Neural progenitor cell (in vitro differentiated cells): ENCODE results near the gene NCAN. TPM values are rescaled to one million over a fixed set of nuclear protein-coding genes. Genes with fewer than 3 reads are reported as not detected.

ENCODE experiments used
- DNase-seq: peaks from one replicate; pipeline ENCODE4 v3.0.0-alpha.2; 2016; ENCODE audit warnings: low spot score
- H2AFZ ChIP-seq: fragments of 200-600 bp; sonication (generic); replicated peaks from 2 replicates; pipeline ENCODE4 v1.6.1; 2016; ENCODE audit warnings: antibody characterized with exemption
- H3F3A ChIP-seq: fragments of 200-600 bp; sonication (generic); 2 replicates; pipeline ENCODE4 v1.6.1; 2016; ENCODE audit warnings: antibody characterized with exemption, low read depth
- H3K27ac ChIP-seq: fragments of 200-600 bp; sonication (generic); 2 replicates; pipeline ENCODE4 v1.5.1; 2016; ENCODE audit warnings: mild to moderate bottlenecking
- H3K27me3 ChIP-seq: fragments of 200-600 bp; sonication (generic); 2 replicates; pipeline ENCODE4 v1.6.1; 2016; ENCODE audit warnings: mild to moderate bottlenecking, moderate library complexity
- H3K36me3 ChIP-seq: fragments of 200-600 bp; sonication (generic); 2 replicates; pipeline ENCODE4 v1.5.1; 2016
- H3K4me1 ChIP-seq: fragments of 200-600 bp; sonication (generic); 2 replicates; pipeline ENCODE4 v1.6.1; 2016; ENCODE audit warnings: mixed run types
- H3K4me2 ChIP-seq: fragments of 200-600 bp; sonication (generic); 2 replicates; pipeline ENCODE4 v1.6.1; 2016
- H3K4me3 ChIP-seq: fragments of 200-600 bp; sonication (generic); 2 replicates; pipeline ENCODE4 v1.5.1; 2016
- H3K79me2 ChIP-seq: fragments of 200-600 bp; sonication (generic); 2 replicates; pipeline ENCODE4 v1.6.1; 2016; ENCODE audit warnings: low read depth
- H3K9ac ChIP-seq: fragments of 200-600 bp; sonication (generic); 2 replicates; pipeline ENCODE4 v1.6.1; 2016
- H3K9me3 ChIP-seq: fragments of 200-600 bp; sonication (generic); 2 replicates; pipeline ENCODE4 v1.5.1; 2016; ENCODE audit warnings: low read depth
- H4K20me1 ChIP-seq: fragments of 200-600 bp; sonication (generic); 2 replicates; pipeline ENCODE4 v1.6.1; 2016; ENCODE audit warnings: low read depth
- H3K27ac Mint-ChIP-seq: 3 replicates; pipeline ENCODE4 v1.8.0; 2021; ENCODE audit warnings: mixed read lengths
- H3K27me3 Mint-ChIP-seq: 2 replicates; pipeline ENCODE4 v1.8.0; 2022; ENCODE audit warnings: low read depth, mild to moderate bottlenecking, inconsistent platforms, moderate library complexity, mixed read lengths; ENCODE audit not compliant: insufficient read depth
- H3K36me3 Mint-ChIP-seq: 3 replicates; pipeline ENCODE4 v1.8.0; 2021; ENCODE audit warnings: mixed read lengths
- H3K4me1 Mint-ChIP-seq: 3 replicates; pipeline ENCODE4 v1.8.0; 2021; ENCODE audit warnings: mixed read lengths
- H3K4me3 Mint-ChIP-seq: 3 replicates; pipeline ENCODE4 v1.8.0; 2021; ENCODE audit warnings: mild to moderate bottlenecking, moderate library complexity, mixed read lengths
- H3K9me3 Mint-ChIP-seq: 3 replicates; pipeline ENCODE4 v1.8.0; 2020; ENCODE audit warnings: mixed read lengths
- EZH2 ChIP-seq: fragments of 200-600 bp; sonication (generic); IDR thresholded peaks from 2 replicates; pipeline ENCODE4 v1.6.1; 2017; ENCODE audit warnings: antibody characterized with exemption, mild to moderate bottlenecking, moderate library complexity
- EZH2phosphoT487 ChIP-seq: fragments of 200-600 bp; sonication (generic); IDR thresholded peaks from 2 replicates; pipeline ENCODE4 v1.6.1; 2017; ENCODE audit warnings: antibody characterized with exemption
- total RNA-seq: library from RNA; depleted of rRNA; stranded (reverse); fragments of >200 nt; gene quantifications from 2 replicates; pipeline ENCODE4 v1.2.3, GENCODE V29; 2015; ENCODE audit warnings: low replicate concordance
- TF ChIP-seq, protein P1 (sequence below): fragments of 200-600 bp; sonication (generic); IDR thresholded peaks from 2 replicates; pipeline ENCODE4 v1.5.1; 2017; ENCODE audit warnings: antibody characterized with exemption, mild to moderate bottlenecking

NCAN gene
- total RNA-seq, 1 donor from 2014 or later, result 4.8 TPM

DNA sequence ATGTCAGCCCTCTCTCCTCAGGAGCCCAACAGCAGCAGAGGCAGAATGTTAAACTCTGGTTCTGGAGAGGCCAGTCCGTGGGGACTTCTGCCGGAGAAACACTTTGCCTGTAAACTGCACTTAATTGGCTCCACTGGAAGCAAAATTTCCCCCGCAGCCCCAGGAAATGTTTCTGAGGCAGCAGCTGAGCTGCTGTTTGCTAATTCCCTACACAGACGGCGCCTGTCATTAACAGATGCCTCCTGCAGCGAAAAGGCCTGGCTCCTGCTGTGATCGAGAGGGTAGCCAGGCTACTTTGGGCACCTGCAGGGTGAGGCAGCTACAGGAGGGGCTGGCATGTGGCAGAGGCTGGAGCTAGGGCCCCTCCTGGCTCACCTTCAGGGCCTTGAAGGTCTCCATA lies 66.6 kb downstream of the NCAN start:
- Histone ChIP-seq H3K36me3 (no peaks in the 10 kb centered on the region), H3K27me3 (no peaks in the 10 kb centered on the region), H3K27ac (no peak overlapping the region), H4K20me1 (no peaks in the 10 kb centered on the region), H3K79me2 (no peaks in the 10 kb centered on the region), H2AFZ (no peak overlapping the region), H3K4me3 (no peak overlapping the region), H3K4me2 (no peak overlapping the region), H3K4me1 (no peaks in the 10 kb centered on the region), H3F3A (peaks cover 10% of the 10 kb centered on the region), H3K9ac (no peak overlapping the region), H3K9me3 (no peaks in the 10 kb centered on the region)
- Mint-ChIP-seq H3K27ac (no peak overlapping the region), H3K4me1 (peaks cover 7% of the 10 kb centered on the region), H3K9me3 (no peaks in the 10 kb centered on the region), H3K4me3 (no peak overlapping the region), H3K27me3 (peaks cover 2% of the 10 kb centered on the region), H3K36me3 (peaks cover 10% of the 10 kb centered on the region)
- TF ChIP-seq EZH2 (no peak), EZH2phosphoT487 (no peak)
- TF ChIP-seq, protein P1, sequence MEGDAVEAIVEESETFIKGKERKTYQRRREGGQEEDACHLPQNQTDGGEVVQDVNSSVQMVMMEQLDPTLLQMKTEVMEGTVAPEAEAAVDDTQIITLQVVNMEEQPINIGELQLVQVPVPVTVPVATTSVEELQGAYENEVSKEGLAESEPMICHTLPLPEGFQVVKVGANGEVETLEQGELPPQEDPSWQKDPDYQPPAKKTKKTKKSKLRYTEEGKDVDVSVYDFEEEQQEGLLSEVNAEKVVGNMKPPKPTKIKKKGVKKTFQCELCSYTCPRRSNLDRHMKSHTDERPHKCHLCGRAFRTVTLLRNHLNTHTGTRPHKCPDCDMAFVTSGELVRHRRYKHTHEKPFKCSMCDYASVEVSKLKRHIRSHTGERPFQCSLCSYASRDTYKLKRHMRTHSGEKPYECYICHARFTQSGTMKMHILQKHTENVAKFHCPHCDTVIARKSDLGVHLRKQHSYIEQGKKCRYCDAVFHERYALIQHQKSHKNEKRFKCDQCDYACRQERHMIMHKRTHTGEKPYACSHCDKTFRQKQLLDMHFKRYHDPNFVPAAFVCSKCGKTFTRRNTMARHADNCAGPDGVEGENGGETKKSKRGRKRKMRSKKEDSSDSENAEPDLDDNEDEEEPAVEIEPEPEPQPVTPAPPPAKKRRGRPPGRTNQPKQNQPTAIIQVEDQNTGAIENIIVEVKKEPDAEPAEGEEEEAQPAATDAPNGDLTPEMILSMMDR, result no peak
- DNase-seq, result no peak

DNA sequence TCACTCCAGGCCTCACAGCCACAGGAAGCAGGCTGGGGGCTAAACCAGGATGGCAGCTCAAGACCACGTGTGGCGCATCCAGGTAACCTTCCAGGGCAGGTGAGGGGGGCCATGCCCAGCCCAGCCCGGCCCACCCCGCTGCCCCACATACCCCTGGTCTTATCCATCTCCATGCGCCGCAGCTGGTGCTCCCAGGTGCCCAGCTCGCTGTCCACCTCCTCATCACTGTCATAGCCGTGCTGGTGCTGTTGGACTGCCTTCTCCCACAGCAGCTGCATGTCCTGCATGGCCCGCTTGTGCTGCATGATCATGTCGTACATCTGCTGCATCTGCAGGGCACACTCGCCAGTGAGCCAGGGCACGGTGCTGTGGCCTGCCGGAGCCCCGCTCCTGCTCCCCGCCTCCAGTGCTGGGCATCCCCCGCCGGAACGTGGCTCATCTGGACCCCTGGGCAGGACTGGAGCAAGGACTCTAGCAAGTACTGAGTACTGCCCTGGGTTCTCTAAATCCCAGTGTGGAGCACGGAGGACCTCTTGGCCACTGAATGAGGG lies 67.4 kb downstream of the NCAN start:
- peaks cover 14% of the 10 kb centered on the region for H3K36me3 Mint-ChIP-seq
- no peaks in the 10 kb centered on the region for H3K4me1 Mint-ChIP-seq
- Histone ChIP-seq H3K9ac (no peak overlapping the region), H3K4me1 (no peaks in the 10 kb centered on the region), H3K27me3 (no peaks in the 10 kb centered on the region), H3K4me3 (no peak overlapping the region), H3K36me3 (no peaks in the 10 kb centered on the region), H3F3A (peaks cover 2% of the 10 kb centered on the region), H3K9me3 (no peaks in the 10 kb centered on the region), H3K4me2 (no peak overlapping the region), H3K79me2 (no peaks in the 10 kb centered on the region), H3K27ac (no peak overlapping the region), H4K20me1 (no peaks in the 10 kb centered on the region), H2AFZ (no peak overlapping the region)
- TF ChIP-seq EZH2 (no peak), EZH2phosphoT487 (no peak)
- TF ChIP-seq, protein P1, result no peak
- H3K27ac Mint-ChIP-seq, result no peak overlapping the region
- DNase-seq, result no peak
- H3K4me3 Mint-ChIP-seq, result no peak overlapping the region
- peaks cover 2% of the 10 kb centered on the region for H3K27me3 Mint-ChIP-seq
- H3K9me3 Mint-ChIP-seq, result no peaks in the 10 kb centered on the region

DNA sequence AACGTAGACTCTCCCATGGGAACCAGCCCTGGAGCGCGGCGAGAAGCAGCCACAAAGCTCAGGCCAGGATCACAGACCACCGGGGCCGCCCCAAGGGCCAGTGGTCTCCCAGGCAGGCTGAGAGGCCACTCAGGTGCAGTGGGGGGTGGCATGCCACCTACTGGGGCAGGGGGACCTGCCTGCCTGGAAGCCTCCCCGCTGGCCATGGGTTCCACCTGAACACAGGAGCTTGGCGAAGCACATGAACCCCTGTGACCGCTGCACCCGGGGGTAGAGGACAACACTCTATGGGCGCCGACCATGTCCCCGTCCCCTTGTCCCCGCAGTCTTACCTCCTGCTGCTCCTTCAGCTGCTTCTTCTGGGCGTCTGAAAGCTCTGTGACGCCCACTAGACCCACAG lies 68.1 kb downstream of the NCAN start:
- Histone ChIP-seq H3K27me3 (no peaks in the 10 kb centered on the region), H3K4me1 (no peaks in the 10 kb centered on the region), H3F3A (no peaks in the 10 kb centered on the region), H4K20me1 (no peaks in the 10 kb centered on the region), H3K4me2 (no peak overlapping the region), H2AFZ (no peak overlapping the region), H3K9me3 (no peaks in the 10 kb centered on the region), H3K79me2 (no peaks in the 10 kb centered on the region), H3K36me3 (no peaks in the 10 kb centered on the region), H3K9ac (no peak overlapping the region), H3K4me3 (no peak overlapping the region), H3K27ac (no peak overlapping the region)
- no peak for DNase-seq
- H3K36me3 Mint-ChIP-seq, result peaks cover 20% of the 10 kb centered on the region
- H3K4me3 Mint-ChIP-seq, result no peak overlapping the region
- peaks cover 2% of the 10 kb centered on the region for H3K27me3 Mint-ChIP-seq
- no peaks in the 10 kb centered on the region for H3K9me3 Mint-ChIP-seq
- TF ChIP-seq EZH2phosphoT487 (no peak), EZH2 (no peak)
- TF ChIP-seq, protein P1, result no peak
- no peak overlapping the region for H3K27ac Mint-ChIP-seq
- no peaks in the 10 kb centered on the region for H3K4me1 Mint-ChIP-seq
